ENCODE results near the gene RNF146. TPM values are rescaled to one million over a fixed set of nuclear protein-coding genes. Genes with fewer than 3 reads are reported as not detected.

The RNF146 gene
- polyA plus RNA-seq (2013), result 21.8 and 22.3 TPM in 2 replicates

GRCh38 chr6:127266178-127266891, at the start of gene RNF146:
RNF146 (plus strand) TSS chr6:127266864; CDS start chr6:127280339, 13,475 bp downstream.
- Histone ChIP-seq H2BK5ac (ENCODE audit: low read depth, low read length, poor library complexity) (peak within 1 kb of the TSS; percentile 90), H3K4me2 (ENCODE audit: low read length) (peak within 1 kb of the TSS; percentile 57), H2AK5ac (ENCODE audit: low read length) (peak within 1 kb of the TSS; percentile 50), H3K36me3 (ENCODE audit: control insufficient read depth in 1 of 2, insufficient read depth in 2 of 2, low read length in 2 of 2) (no peaks in the 10 kb centered on the region), H3K9me3 (ENCODE audit: insufficient read depth, low read depth, low read length) (no peaks in the 10 kb centered on the region), H3K18ac (ENCODE audit: low read length) (peak within 1 kb of the TSS; percentile 88), H2AFZ (ENCODE audit: insufficient read depth, low read length, poor library complexity) (peak within 1 kb of the TSS; percentile 95), H3K9ac (ENCODE audit: low read length) (peak within 1 kb of the TSS; percentile 96), H4K8ac (ENCODE audit: low read depth, low read length) (peak within 1 kb of the TSS; percentile 95), H3K4ac (ENCODE audit: low read depth, low read length) (peak within 1 kb of the TSS; percentile 75), H4K91ac (ENCODE audit: low read depth, low read length) (peak within 1 kb of the TSS; percentile 81), H4K12ac (ENCODE audit: low read depth, low read length) (peak within 1 kb of the TSS; percentile 98), H2BK12ac (ENCODE audit: low read length) (no peak within 1 kb of the TSS), H3K79me1 (ENCODE audit: low read length) (peaks cover 12% of the 10 kb centered on the region), H3K23ac (ENCODE audit: low read length) (no peak within 1 kb of the TSS), H3K14ac (ENCODE audit: low read length) (peak within 1 kb of the TSS; percentile 92), H3K4me3 (ENCODE audit: low read depth, low read length) (peak within 1 kb of the TSS; percentile 100), H3K79me2 (ENCODE audit: control insufficient read depth, insufficient read depth, low read length, poor library complexity) (peaks cover 12% of the 10 kb centered on the region), H2BK120ac (ENCODE audit: insufficient read depth, low read length, poor library complexity) (peak within 1 kb of the TSS; percentile 82), H3K27ac (ENCODE audit: low read depth, low read length) (peak within 1 kb of the TSS; percentile 99), H3K4me1 (ENCODE audit: control insufficient read depth in 1 of 2, insufficient read depth in 2 of 2, low read length in 2 of 2) (no peaks in the 10 kb centered on the region), H3K27me3 (ENCODE audit: insufficient read depth, low read length) (no peaks in the 10 kb centered on the region)
- WGBS (ENCODE audit: extremely low coverage, insufficient coverage, insufficient read length), result no CpG with 5 or more reads among the region's 40 CpGs
- DNase-seq, result peak; percentile 77 to 88

- Histone ChIP-seq H3K9ac (ENCODE audit: low read length) (no peak overlapping the region), H3K14ac (ENCODE audit: low read length) (no peak overlapping the region), H3K18ac (ENCODE audit: low read length) (no peak overlapping the region), H3K23ac (ENCODE audit: low read length) (no peak overlapping the region), H3K79me1 (ENCODE audit: low read length) (no peaks in the 10 kb centered on the region), H3K9me3 (ENCODE audit: insufficient read depth, low read depth, low read length) (no peaks in the 10 kb centered on the region), H3K4me2 (ENCODE audit: low read length) (no peak overlapping the region), H2BK12ac (ENCODE audit: low read length) (no peak overlapping the region), H3K27me3 (ENCODE audit: insufficient read depth, low read length) (no peaks in the 10 kb centered on the region), H2BK120ac (ENCODE audit: insufficient read depth, low read length, poor library complexity) (no peak overlapping the region), H2AFZ (ENCODE audit: insufficient read depth, low read length, poor library complexity) (no peak overlapping the region), H3K79me2 (ENCODE audit: control insufficient read depth, insufficient read depth, low read length, poor library complexity) (no peaks in the 10 kb centered on the region), H4K91ac (ENCODE audit: low read depth, low read length) (no peak overlapping the region), H3K27ac (ENCODE audit: low read depth, low read length) (no peak overlapping the region), H4K12ac (ENCODE audit: low read depth, low read length) (no peak overlapping the region), H4K8ac (ENCODE audit: low read depth, low read length) (no peak overlapping the region), H3K4me1 (ENCODE audit: control insufficient read depth in 1 of 2, insufficient read depth in 2 of 2, low read length in 2 of 2) (no peaks in the 10 kb centered on the region), H2AK5ac (ENCODE audit: low read length) (no peak overlapping the region), H3K4ac (ENCODE audit: low read depth, low read length) (no peak overlapping the region), H2BK5ac (ENCODE audit: low read depth, low read length, poor library complexity) (no peak overlapping the region), H3K36me3 (ENCODE audit: control insufficient read depth in 1 of 2, insufficient read depth in 2 of 2, low read length in 2 of 2) (no peaks in the 10 kb centered on the region), H3K4me3 (ENCODE audit: low read depth, low read length) (no peak overlapping the region)
- DNase-seq, result no peak
- WGBS (ENCODE audit: extremely low coverage, insufficient coverage, insufficient read length), result no CpG with 5 or more reads among the region's 1 CpG
These were observed 46.8 kb upstream of the RNF146 start for GRCh38 chr6:127219869-127220268.

- Histone ChIP-seq H2AFZ (ENCODE audit: insufficient read depth, low read length, poor library complexity) (no peak overlapping the region), H3K4me3 (ENCODE audit: low read depth, low read length) (no peak overlapping the region), H4K12ac (ENCODE audit: low read depth, low read length) (no peak overlapping the region), H3K23ac (ENCODE audit: low read length) (no peak overlapping the region), H3K9ac (ENCODE audit: low read length) (no peak overlapping the region), H3K14ac (ENCODE audit: low read length) (no peak overlapping the region), H3K79me1 (ENCODE audit: low read length) (no peaks in the 10 kb centered on the region), H3K4me1 (ENCODE audit: control insufficient read depth in 1 of 2, insufficient read depth in 2 of 2, low read length in 2 of 2) (no peaks in the 10 kb centered on the region), H4K8ac (ENCODE audit: low read depth, low read length) (no peak overlapping the region), H2BK5ac (ENCODE audit: low read depth, low read length, poor library complexity) (no peak overlapping the region), H3K18ac (ENCODE audit: low read length) (no peak overlapping the region), H3K79me2 (ENCODE audit: control insufficient read depth, insufficient read depth, low read length, poor library complexity) (no peaks in the 10 kb centered on the region), H3K4me2 (ENCODE audit: low read length) (no peak overlapping the region), H3K4ac (ENCODE audit: low read depth, low read length) (no peak overlapping the region), H3K9me3 (ENCODE audit: insufficient read depth, low read depth, low read length) (no peaks in the 10 kb centered on the region), H2AK5ac (ENCODE audit: low read length) (no peak overlapping the region), H3K36me3 (ENCODE audit: control insufficient read depth in 1 of 2, insufficient read depth in 2 of 2, low read length in 2 of 2) (no peaks in the 10 kb centered on the region), H4K91ac (ENCODE audit: low read depth, low read length) (no peak overlapping the region), H2BK120ac (ENCODE audit: insufficient read depth, low read length, poor library complexity) (no peak overlapping the region), H2BK12ac (ENCODE audit: low read length) (no peak overlapping the region), H3K27me3 (ENCODE audit: insufficient read depth, low read length) (no peaks in the 10 kb centered on the region), H3K27ac (ENCODE audit: low read depth, low read length) (no peak overlapping the region)
- no CpG with 5 or more reads among the region's 4 CpGs for WGBS (ENCODE audit: extremely low coverage, insufficient coverage, insufficient read length)
- no peak for DNase-seq
These were observed 45.5 kb upstream of the RNF146 start for GRCh38 chr6:127221201-127221600.

- H2AK5ac ChIP-seq (ENCODE audit: low read length), result no peak overlapping the region
- no CpG with 5 or more reads among the region's 1 CpG for WGBS (ENCODE audit: extremely low coverage, insufficient coverage, insufficient read length)
- no peak overlapping the region for H4K91ac ChIP-seq (ENCODE audit: low read depth, low read length)
- no peak overlapping the region for H3K27ac ChIP-seq (ENCODE audit: low read depth, low read length)
- H3K18ac ChIP-seq (ENCODE audit: low read length), result no peak overlapping the region
- no peaks in the 10 kb centered on the region for H3K9me3 ChIP-seq (ENCODE audit: insufficient read depth, low read depth, low read length)
- H2BK120ac ChIP-seq (ENCODE audit: insufficient read depth, low read length, poor library complexity), result no peak overlapping the region
- no peak overlapping the region for H4K12ac ChIP-seq (ENCODE audit: low read depth, low read length)
- no peaks in the 10 kb centered on the region for H3K27me3 ChIP-seq (ENCODE audit: insufficient read depth, low read length)
- no peaks in the 10 kb centered on the region for H3K79me2 ChIP-seq (ENCODE audit: control insufficient read depth, insufficient read depth, low read length, poor library complexity)
- H3K9ac ChIP-seq (ENCODE audit: low read length), result no peak overlapping the region
- no peak overlapping the region for H3K4ac ChIP-seq (ENCODE audit: low read depth, low read length)
- H3K36me3 ChIP-seq (ENCODE audit: control insufficient read depth in 1 of 2, insufficient read depth in 2 of 2, low read length in 2 of 2), result no peaks in the 10 kb centered on the region
- no peak overlapping the region for H2BK12ac ChIP-seq (ENCODE audit: low read length)
- H2AFZ ChIP-seq (ENCODE audit: insufficient read depth, low read length, poor library complexity), result no peak overlapping the region
- H3K79me1 ChIP-seq (ENCODE audit: low read length), result no peaks in the 10 kb centered on the region
- H3K23ac ChIP-seq (ENCODE audit: low read length), result no peak overlapping the region
- no peak overlapping the region for H3K4me3 ChIP-seq (ENCODE audit: low read depth, low read length)
- no peak overlapping the region for H4K8ac ChIP-seq (ENCODE audit: low read depth, low read length)
- no peak overlapping the region for H3K14ac ChIP-seq (ENCODE audit: low read length)
- H3K4me1 ChIP-seq (ENCODE audit: control insufficient read depth in 1 of 2, insufficient read depth in 2 of 2, low read length in 2 of 2), result no peaks in the 10 kb centered on the region
- no peak overlapping the region for H2BK5ac ChIP-seq (ENCODE audit: low read depth, low read length, poor library complexity)
- H3K4me2 ChIP-seq (ENCODE audit: low read length), result no peak overlapping the region
- no peak for DNase-seq
These were observed 44.2 kb upstream of the RNF146 start for GRCh38 chr6:127222418-127222817.
